Peyer's patch (tissue), 4 donors: ENCODE results near the gene XRRA1. TPM values are rescaled to one million over a fixed set of nuclear protein-coding genes. Genes with fewer than 3 reads are reported as not detected.

Experiments
- DNase-seq, 3 donors: peaks; one replicate each; pipeline ENCODE4 v3.0.0-alpha.2; 2017 to 2019
- H3K27ac ChIP-seq, 4 donors: fragments of 200-600 bp; sonication (generic); one replicate each; pipeline ENCODE4 v1.5.1; 2016 to 2019
- H3K27me3 ChIP-seq, 2 donors: fragments of 200-600 bp; sonication (generic); one replicate each; pipeline ENCODE4 v1.5.1; 2019
- H3K36me3 ChIP-seq, 3 donors: fragments of 200-600 bp; sonication (generic); one replicate each; pipeline ENCODE4 v1.5.1; 2016 to 2019
- H3K4me1 ChIP-seq, 4 donors: fragments of 200-600 bp; sonication (generic); one replicate each; pipeline ENCODE4 v1.5.1; 2016 to 2019
- H3K4me3 ChIP-seq, 4 donors: fragments of 200-600 bp; sonication (generic); 1 replicate in 3 of 4; 2 replicates in 1 of 4; pipeline ENCODE4 v1.5.1; 2016 to 2019; ENCODE audit warnings: mild to moderate bottlenecking in 1 of 4
- H3K9me3 ChIP-seq, 4 donors: fragments of 200-600 bp; sonication (generic); one replicate each; pipeline ENCODE4 v1.5.1; 2016 to 2019; ENCODE audit warnings: mild to moderate bottlenecking in 1 of 4
- CTCF ChIP-seq, 6 experiments: fragments of 450-650 bp in 4 of 6; fragments of 200-600 bp in 2 of 6; sonication (generic) in 1 of 6; IDR thresholded peaks; one replicate each; pipeline ENCODE4 v1.5.1; 2017 to 2019; ENCODE audit warnings: antibody characterized with exemption in 6 of 6, mild to moderate bottlenecking in 3 of 6, moderate library complexity in 1 of 6
- POLR2A ChIP-seq, 2 donors: fragments of 450-650 bp; IDR thresholded peaks; one replicate each; pipeline ENCODE4 v1.5.1; 2017; ENCODE audit warnings: antibody characterized with exemption in 2 of 2, mild to moderate bottlenecking in 2 of 2, moderate library complexity in 2 of 2
- total RNA-seq, 4 donors: library from RNA; depleted of rRNA; stranded (reverse); fragments of >200 nt; gene quantifications; one replicate each; pipeline ENCODE4 v1.1.0, GENCODE V29; 2016

Gene XRRA1
- total RNA-seq, 4 donors from 2014 or later, result 12.8 to 45.9 (median 26.1) TPM

GRCh38 chr11:74937696-74938475 is 11.0 kb downstream of the XRRA1 start:
- no peak overlapping the region for H3K27ac ChIP-seq
- H3K36me3 ChIP-seq, result peaks cover 0 to 58% (median 0%) of the 10 kb centered on the region in 3 donors
- H3K4me3 ChIP-seq, result no peak overlapping the region

GRCh38 chr11:74936976-74937375 is 11.9 kb downstream of the XRRA1 start:
- Histone ChIP-seq H3K9me3 (no peaks in the 10 kb centered on the region), H3K27me3 (no peaks in the 10 kb centered on the region), H3K27ac (no peak overlapping the region), H3K4me3 (no peak overlapping the region), H3K36me3 (peaks cover 0 to 55% (median 0%) of the 10 kb centered on the region in 3 donors), H3K4me1 (no peaks in the 10 kb centered on the region)
- TF ChIP-seq CTCF (IDR thresholded peaks at IDR 0.05), result no peak
- DNase-seq, result no peak

More at GRCh38 chr11:74937696-74938475, 11.0 kb downstream of the XRRA1 start:
- no peak for TF ChIP-seq CTCF (IDR thresholded peaks at IDR 0.05)
- no peak for TF ChIP-seq POLR2A (IDR thresholded peaks at IDR 0.05)
- Histone ChIP-seq H3K9me3 (no peaks in the 10 kb centered on the region), H3K27me3 (no peaks in the 10 kb centered on the region), H3K4me1 (no peaks in the 10 kb centered on the region)
- no peak for DNase-seq

GRCh38 chr11:74936087-74936486 is 12.8 kb downstream of the XRRA1 start:
- H3K4me3 ChIP-seq, result no peak overlapping the region
- no peaks in the 10 kb centered on the region for H3K4me1 ChIP-seq
- no peaks in the 10 kb centered on the region for H3K9me3 ChIP-seq
- no peak overlapping the region for H3K27ac ChIP-seq
- peaks cover 0 to 50% (median 0%) of the 10 kb centered on the region in 3 donors for H3K36me3 ChIP-seq
- TF ChIP-seq POLR2A (IDR thresholded peaks at IDR 0.05) (no peak), CTCF (IDR thresholded peaks at IDR 0.05) (no peak)
- DNase-seq, result no peak
- no peaks in the 10 kb centered on the region for H3K27me3 ChIP-seq

GRCh38 chr11:74935285-74935684 is 13.6 kb downstream of the XRRA1 start:
- no peak for DNase-seq
- H3K4me3 ChIP-seq, result no peak overlapping the region
- H3K4me1 ChIP-seq, result no peaks in the 10 kb centered on the region
- peaks cover 0 to 46% (median 0%) of the 10 kb centered on the region in 3 donors for H3K36me3 ChIP-seq
- TF ChIP-seq CTCF (IDR thresholded peaks at IDR 0.05) (no peak), POLR2A (IDR thresholded peaks at IDR 0.05) (no peak)
- no peaks in the 10 kb centered on the region for H3K27me3 ChIP-seq
- no peaks in the 10 kb centered on the region for H3K9me3 ChIP-seq
- H3K27ac ChIP-seq, result no peak overlapping the region

GRCh38 chr11:74933765-74934164 is 15.1 kb downstream of the XRRA1 start:
- H3K4me3 ChIP-seq, result no peak overlapping the region
- H3K27ac ChIP-seq, result no peak overlapping the region
- peaks cover 0 to 54% (median 0%) of the 10 kb centered on the region in 3 donors for H3K36me3 ChIP-seq
- DNase-seq, result no peak
- H3K9me3 ChIP-seq, result no peaks in the 10 kb centered on the region
- TF ChIP-seq POLR2A (IDR thresholded peaks at IDR 0.05) (no peak), CTCF (IDR thresholded peaks at IDR 0.05) (no peak)
- H3K27me3 ChIP-seq, result no peaks in the 10 kb centered on the region
- no peaks in the 10 kb centered on the region for H3K4me1 ChIP-seq
